Measurements from ENCODE around the gene ZBTB9.

Gene ZBTB9, protein sequence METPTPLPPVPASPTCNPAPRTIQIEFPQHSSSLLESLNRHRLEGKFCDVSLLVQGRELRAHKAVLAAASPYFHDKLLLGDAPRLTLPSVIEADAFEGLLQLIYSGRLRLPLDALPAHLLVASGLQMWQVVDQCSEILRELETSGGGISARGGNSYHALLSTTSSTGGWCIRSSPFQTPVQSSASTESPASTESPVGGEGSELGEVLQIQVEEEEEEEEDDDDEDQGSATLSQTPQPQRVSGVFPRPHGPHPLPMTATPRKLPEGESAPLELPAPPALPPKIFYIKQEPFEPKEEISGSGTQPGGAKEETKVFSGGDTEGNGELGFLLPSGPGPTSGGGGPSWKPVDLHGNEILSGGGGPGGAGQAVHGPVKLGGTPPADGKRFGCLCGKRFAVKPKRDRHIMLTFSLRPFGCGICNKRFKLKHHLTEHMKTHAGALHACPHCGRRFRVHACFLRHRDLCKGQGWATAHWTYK

DNA sequence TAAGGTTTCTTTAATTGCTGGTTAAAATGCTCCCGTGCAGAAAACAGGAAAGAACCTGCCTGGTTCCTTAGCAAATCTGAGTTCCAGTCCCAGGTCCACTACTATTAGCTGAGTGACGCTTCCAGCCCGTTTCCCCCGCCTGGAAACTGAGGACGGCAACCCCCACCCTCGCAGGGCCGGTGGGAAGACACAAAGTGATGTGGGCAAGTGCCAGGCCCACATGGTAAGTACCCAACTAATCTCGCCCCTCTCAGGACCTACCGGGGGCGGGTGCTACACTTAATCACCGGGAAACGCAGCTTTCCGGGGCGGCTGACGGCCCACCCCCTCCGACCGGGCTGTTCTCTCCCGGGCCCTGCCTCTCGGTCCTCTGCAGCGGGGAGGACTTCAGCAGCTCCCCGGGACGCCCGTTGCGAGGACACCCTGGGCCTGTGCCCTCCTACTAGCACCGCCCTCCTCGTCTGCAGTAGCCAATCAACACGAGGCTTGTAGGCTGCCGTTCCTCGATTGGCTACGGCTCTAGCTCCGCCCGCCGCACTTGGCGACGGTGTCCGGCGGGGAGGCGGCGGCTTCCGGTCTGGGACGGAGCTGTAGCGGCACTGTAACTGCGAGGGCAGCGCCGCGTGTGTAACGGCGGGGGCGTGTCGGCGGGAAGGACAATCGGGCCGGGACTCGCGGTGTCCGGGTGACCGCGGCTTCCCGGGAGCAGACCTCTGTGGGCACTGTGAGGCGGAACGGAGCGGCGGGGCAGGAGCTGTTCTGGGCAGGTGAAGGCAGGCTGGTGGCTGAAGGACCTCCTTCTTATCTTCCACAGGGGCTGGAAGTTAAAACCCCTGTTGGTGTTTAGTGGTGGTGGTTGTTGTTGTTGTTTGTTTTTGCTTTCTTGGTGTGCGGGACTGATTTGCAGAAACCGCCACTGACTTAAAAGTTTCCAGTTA, at the start of gene ZBTB9:
TSS of gene ZBTB9 (plus strand) at position 568 of the 938 bp plus-strand sequence. CDS start 525 bp downstream, outside the sequence.
- DNase-seq = peak; percentile 96

DNA sequence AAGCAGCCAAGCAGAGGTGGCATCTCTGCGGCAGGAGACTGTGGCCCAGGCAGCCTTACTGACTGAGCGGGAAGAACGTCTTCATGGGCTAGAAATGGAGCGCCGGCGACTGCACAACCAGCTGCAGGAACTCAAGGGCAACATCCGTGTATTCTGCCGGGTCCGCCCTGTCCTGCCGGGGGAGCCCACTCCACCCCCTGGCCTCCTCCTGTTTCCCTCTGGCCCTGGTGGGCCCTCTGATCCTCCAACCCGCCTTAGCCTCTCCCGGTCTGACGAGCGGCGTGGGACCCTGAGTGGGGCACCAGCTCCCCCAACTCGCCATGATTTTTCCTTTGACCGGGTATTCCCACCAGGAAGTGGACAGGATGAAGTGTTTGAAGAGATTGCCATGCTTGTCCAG, 49.5 kb upstream of the ZBTB9 start:
- DNase-seq = no peak

GRCh38 chr6:33405386-33405940, 48.9 kb upstream of the ZBTB9 start:
- DNase-seq = no peak

- DNase-seq = no peak
These were observed 48.2 kb upstream of the ZBTB9 start for GRCh38 chr6:33406126-33406525.

DNA sequence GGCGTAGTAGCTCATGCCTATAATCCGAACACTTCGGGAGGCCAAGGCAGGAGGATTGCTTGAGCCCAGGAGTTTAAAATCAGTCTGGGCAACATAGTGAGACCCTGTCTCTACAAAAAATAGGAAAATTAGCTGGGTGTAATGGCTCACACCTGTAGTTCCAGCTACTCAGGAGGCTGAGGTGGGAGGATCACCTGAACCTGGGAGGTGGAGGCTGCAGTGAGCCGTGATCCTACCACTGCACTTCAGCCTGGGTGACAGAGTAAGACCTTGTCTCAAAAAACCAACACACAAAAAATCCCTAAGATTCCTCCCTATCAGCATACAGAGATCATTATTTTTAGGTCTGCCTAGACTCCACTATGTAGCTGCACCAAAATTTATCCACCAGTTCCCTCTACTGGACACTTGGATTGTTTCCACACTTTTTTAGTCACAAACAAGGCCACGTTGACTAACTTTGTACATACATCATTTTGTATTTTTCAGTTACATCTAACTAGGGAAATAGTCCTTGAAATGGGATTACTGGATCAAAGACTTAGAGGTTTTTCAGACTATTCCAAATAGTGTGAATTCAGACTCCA, 47.2 kb upstream of the ZBTB9 start:
- DNase-seq = peak; percentile 49

- peak; percentile 99 for DNase-seq
These were observed 44.2 kb upstream of the ZBTB9 start for GRCh38 chr6:33410050-33410710.

GRCh38 chr6:33410711-33411631, 43.4 kb upstream of the ZBTB9 start, which contains the start of gene PHF1:
PHF1 (plus strand) TSS chr6:33411014; CDS start chr6:33412264, 1,250 bp downstream.
- peak; percentile 85 for DNase-seq

DNA sequence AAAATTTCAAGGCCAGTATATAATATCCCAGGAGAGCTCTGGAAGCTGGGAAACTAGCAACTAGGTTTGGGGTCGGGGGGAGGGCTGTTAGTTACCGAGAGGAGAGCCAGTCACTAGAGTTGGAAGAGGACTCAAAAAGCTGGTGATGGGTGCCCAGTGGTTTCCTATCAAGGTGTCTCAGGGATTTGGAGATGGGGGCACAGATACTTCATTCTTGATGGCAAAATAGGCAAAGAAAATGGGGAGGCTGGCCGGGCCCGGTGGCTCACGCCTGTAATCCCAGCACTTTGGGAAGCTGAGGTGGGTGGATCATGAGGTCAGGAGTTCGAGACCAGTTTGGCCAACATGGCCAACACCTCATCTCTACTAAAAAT, 42.8 kb upstream of the ZBTB9 start:
- no peak for DNase-seq

DNA sequence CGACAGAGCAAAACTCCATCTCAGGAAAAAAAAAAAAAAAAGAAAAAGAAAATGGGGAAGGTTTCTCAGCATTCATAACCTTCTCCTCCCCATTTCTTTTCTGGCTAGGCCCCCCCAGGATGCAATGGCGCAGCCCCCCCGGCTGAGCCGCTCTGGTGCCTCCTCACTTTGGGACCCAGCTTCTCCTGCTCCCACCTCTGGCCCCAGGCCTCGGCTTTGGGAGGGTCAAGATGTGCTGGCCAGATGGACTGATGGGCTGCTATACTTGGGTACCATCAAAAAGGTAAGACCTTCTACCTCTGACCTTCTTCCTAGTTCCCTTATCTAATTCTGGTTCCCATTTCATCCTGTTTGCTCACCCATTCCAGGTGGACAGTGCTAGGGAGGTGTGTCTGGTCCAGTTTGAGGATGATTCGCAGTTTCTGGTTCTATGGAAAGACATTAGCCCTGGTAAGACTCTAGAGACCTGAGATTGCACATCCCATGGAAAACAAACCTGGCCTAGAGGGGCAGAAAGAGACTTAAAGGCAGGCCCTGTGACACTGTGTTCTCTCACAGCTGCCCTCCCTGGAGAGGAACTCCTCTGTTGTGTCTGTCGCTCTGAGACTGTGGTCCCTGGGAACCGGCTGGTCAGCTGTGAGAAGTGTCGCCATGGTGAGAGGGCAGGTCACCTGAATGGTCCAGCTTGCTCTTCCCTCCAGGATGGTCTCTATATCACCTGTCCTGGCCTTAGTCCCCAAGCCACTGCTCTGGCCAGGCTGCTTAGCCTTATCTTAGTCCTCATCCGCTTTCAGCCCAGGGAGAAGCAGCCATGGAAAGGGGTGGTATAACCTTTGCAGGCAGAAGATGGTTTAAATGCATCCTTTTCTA, 42.0 kb upstream of the ZBTB9 start:
- no peak for DNase-seq

- no peak for DNase-seq
These were observed 40.9 kb upstream of the ZBTB9 start for GRCh38 chr6:33413241-33414120.

GRCh38 chr6:33414592-33415271, 39.6 kb upstream of the ZBTB9 start:
- peak; percentile 38 for DNase-seq

DNA sequence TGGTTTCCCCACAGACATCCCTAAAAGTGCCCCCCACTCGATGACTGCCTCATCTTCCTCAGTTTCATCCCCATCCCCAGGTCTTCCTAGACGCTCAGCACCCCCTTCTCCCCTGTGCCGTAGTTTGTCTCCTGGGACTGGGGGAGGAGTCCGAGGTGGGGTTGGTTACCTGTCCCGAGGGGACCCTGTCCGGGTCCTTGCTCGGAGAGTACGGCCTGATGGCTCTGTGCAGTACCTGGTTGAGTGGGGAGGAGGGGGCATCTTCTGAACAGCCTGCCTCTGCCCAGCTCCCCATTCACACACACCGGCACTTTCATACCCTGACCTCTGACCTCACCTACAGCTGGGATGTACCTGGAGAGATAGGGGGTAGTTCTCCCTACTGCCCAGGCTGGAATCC, 38.5 kb upstream of the ZBTB9 start:
- DNase-seq = no peak

DNA sequence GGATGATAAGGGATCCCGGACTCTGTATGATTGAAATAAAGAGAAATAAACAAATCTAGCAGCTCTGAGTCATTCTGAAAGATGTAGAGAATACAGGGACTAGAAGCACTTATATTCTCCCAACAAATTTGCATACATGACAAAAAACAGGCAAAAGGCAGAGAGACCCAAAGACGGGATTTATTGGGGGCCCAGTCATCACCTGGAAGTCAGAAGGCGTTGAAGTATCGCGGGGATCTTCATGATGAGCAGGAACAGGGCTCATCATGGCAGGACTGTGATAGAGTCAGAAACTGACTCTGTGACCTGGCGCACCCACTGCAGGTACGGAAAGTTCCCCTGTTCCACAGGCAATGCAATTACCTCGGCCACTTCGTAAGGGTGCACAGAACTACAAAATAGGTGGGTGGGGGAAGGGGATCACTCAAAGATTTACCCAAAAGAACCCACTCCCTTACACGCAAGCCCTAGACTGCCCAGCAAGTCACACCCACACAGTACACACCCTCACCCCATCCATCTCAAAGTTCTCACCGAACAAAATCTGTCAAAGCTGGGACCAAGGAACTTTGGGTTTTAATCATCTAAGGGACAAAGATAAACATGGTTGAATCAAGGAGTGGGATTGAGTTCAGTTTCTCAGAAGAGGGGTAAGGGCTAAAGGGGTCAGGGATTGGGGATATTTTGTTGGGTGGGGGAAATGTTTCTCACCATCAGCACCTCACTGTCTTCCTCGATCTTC, 37.8 kb upstream of the ZBTB9 start:
- DNase-seq = no peak

- DNase-seq = peak; percentile 98
These were observed 37.1 kb upstream of the ZBTB9 start for GRCh38 chr6:33417128-33417902.

- DNase-seq = peak; percentile 100
These were observed 36.3 kb upstream of the ZBTB9 start, which contains the start of gene CUTA for GRCh38 chr6:33417903-33418689. CUTA (minus strand) TSS chr6:33418107; CDS start chr6:33418000, 107 bp downstream.

All from EL (cell line).